KMS-11 (cell line): ENCODE measurements around the gene CCDC82.

Experiments
- H2AFZ ChIP-seq: fragments of 200-600 bp; sonication (generic); 2 replicates; pipeline ENCODE4 v1.6.1; 2016; ENCODE audit warnings: antibody characterized with exemption, mixed run types, low read depth
- H3K27ac ChIP-seq: fragments of 200-600 bp; sonication (generic); 2 replicates; pipeline ENCODE4 v1.6.1; 2016; ENCODE audit warnings: mild to moderate bottlenecking, mixed run types
- H3K27me3 ChIP-seq: fragments of 200-600 bp; sonication (generic); 2 replicates; pipeline ENCODE4 v1.6.1; 2017; ENCODE audit warnings: mild to moderate bottlenecking, low read depth, mixed run types, moderate library complexity; ENCODE audit not compliant: insufficient read depth
- H3K36me3 ChIP-seq: fragments of 200-600 bp; sonication (generic); 2 replicates; pipeline ENCODE4 v1.6.1; 2017; ENCODE audit warnings: mild to moderate bottlenecking, mixed run types; ENCODE audit not compliant: insufficient read depth
- H3K4me1 ChIP-seq: fragments of 200-600 bp; sonication (generic); 2 replicates; pipeline ENCODE4 v1.6.1; 2016; ENCODE audit warnings: mild to moderate bottlenecking, low read depth, mixed run types; ENCODE audit not compliant: poor library complexity, severe bottlenecking
- H3K4me2 ChIP-seq: fragments of 200-600 bp; sonication (generic); 2 replicates; pipeline ENCODE4 v1.7.0; 2016; ENCODE audit warnings: mild to moderate bottlenecking, mixed run types
- H3K4me3 ChIP-seq: fragments of 200-600 bp; sonication (generic); IDR thresholded peaks from 2 replicates; pipeline ENCODE4 v1.6.1; 2017; ENCODE audit warnings: low read depth, low read length, mixed read lengths; ENCODE audit not compliant: insufficient read depth
- H3K79me2 ChIP-seq: fragments of 200-600 bp; sonication (generic); 2 replicates; pipeline ENCODE4 v1.6.1; 2016; ENCODE audit warnings: low read depth, mixed run types; ENCODE audit not compliant: insufficient read depth
- H3K9ac ChIP-seq: fragments of 200-600 bp; sonication (generic); 2 replicates; pipeline ENCODE4 v1.6.1; 2016; ENCODE audit warnings: mild to moderate bottlenecking, mixed run types
- H4K20me1 ChIP-seq: fragments of 200-600 bp; sonication (generic); 2 replicates; pipeline ENCODE4 v1.6.1; 2016; ENCODE audit warnings: mild to moderate bottlenecking, mixed run types; ENCODE audit not compliant: insufficient read depth
- TF ChIP-seq, protein P1 (sequence below): fragments of 200-600 bp; sonication (generic); conservative IDR thresholded peaks from 2 replicates; pipeline ENCODE4 v1.6.1; 2017; ENCODE audit warnings: low read depth, mild to moderate bottlenecking, antibody characterized with exemption, low read length, moderate library complexity, mixed read lengths

Gene CCDC82

DNA sequence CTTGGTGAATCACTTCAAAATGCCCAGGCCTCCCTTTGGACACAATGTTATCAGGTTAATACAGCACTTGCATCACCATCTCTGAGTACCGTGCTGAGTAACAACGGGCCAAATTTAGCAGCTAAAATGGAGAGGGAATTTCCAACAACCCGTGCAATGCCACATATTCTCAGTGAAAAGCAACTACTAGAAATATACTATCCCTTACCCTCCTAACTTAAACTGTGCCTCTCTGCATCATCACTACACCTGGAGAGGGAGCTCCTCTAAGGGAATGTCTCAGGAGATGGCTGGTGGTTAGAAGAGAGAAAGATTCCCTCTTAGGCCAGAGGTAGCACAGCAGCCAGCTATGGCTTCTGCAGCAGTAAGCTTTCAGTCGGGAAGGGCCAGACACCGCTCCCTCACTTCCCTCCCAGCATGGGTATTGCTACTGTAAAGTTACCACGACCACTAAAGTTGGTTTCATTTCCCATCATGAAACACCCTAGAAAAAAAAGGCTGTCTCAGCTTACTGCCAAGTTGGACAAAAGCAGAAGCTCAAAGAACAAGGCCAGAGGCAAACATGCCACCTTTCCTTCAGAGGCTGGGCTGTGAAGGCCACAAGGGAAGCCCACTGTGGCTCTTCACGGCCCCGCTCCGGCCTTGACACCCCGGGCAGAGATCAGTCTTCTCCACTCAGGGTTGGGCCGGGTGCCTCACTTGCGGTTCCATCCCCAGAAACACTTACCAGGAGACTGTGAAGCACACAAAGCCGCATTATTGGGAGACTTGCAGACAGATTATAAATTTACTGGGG lies 50.6 kb downstream of the CCDC82 start:
- TF ChIP-seq, protein P1, sequence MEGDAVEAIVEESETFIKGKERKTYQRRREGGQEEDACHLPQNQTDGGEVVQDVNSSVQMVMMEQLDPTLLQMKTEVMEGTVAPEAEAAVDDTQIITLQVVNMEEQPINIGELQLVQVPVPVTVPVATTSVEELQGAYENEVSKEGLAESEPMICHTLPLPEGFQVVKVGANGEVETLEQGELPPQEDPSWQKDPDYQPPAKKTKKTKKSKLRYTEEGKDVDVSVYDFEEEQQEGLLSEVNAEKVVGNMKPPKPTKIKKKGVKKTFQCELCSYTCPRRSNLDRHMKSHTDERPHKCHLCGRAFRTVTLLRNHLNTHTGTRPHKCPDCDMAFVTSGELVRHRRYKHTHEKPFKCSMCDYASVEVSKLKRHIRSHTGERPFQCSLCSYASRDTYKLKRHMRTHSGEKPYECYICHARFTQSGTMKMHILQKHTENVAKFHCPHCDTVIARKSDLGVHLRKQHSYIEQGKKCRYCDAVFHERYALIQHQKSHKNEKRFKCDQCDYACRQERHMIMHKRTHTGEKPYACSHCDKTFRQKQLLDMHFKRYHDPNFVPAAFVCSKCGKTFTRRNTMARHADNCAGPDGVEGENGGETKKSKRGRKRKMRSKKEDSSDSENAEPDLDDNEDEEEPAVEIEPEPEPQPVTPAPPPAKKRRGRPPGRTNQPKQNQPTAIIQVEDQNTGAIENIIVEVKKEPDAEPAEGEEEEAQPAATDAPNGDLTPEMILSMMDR, result no peak
- no peak overlapping the region for H3K4me3 ChIP-seq
- H3K4me2 ChIP-seq, result peak overlapping the region; percentile 74
- H3K27me3 ChIP-seq, result no peaks in the 10 kb centered on the region
- no peaks in the 10 kb centered on the region for H3K79me2 ChIP-seq
- peak overlapping the region; percentile 41; the same call in 1 of the 2 replicates for H2AFZ ChIP-seq
- no peaks in the 10 kb centered on the region for H3K36me3 ChIP-seq
- peaks cover 52% of the 10 kb centered on the region for H3K4me1 ChIP-seq
- peak overlapping the region; percentile 64; the same call in 1 of the 2 replicates for H3K27ac ChIP-seq
- no peaks in the 10 kb centered on the region for H4K20me1 ChIP-seq
- peak overlapping the region; percentile 27; the same call in 1 of the 2 replicates for H3K9ac ChIP-seq

DNA sequence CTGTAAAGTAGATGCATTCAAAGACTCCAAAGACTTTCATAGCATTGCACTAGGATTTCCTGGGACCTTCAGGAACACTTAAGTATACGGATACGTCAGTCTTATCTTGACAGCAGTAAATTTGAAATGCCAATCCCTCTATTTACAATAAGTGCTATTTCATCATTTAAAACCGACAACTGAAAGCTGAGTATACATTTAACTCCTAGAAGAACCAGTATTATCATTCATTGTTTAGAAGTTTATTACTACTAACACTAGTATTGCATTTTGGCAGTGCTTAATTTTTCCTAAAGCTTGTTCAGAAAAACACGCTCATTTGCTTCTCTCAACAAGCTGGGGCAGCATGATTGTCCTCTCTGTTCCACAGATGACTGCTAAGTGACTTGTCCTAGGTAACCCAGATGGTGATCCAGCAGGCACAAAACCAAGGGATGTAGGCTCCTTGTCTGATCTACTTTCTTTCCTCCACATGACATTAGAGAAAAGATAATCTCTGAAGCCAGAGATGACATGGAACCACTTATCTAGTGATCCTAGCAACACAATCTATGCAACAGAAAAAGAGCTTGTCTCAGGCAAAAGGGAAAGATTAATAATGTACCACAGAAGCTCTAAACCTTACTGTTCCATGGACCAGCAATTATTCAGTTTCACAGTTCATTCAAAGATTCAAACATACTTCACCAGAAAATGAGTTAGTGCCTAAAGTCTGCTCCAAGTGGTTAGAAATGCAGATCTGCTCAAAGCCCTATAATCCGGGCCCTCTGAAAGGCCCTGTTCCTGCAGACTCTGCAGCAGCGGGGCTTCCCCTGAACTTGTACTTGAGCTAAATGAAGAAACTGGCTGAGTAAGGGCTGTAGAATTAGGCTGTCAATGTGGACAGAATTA lies 51.9 kb downstream of the CCDC82 start:
- no peaks in the 10 kb centered on the region for H3K79me2 ChIP-seq
- H2AFZ ChIP-seq, result 0 out of 2 replicates have a peak overlapping the region, but pooled peaks have one; percentile 3
- peak overlapping the region; percentile 64; the same call in 1 of the 2 replicates for H3K27ac ChIP-seq
- H3K27me3 ChIP-seq, result no peaks in the 10 kb centered on the region
- H4K20me1 ChIP-seq, result no peaks in the 10 kb centered on the region
- H3K4me2 ChIP-seq, result peak overlapping the region; percentile 74
- TF ChIP-seq, protein P1, result no peak
- H3K4me3 ChIP-seq, result no peak overlapping the region
- peaks cover 47% of the 10 kb centered on the region for H3K4me1 ChIP-seq
- no peaks in the 10 kb centered on the region for H3K36me3 ChIP-seq
- H3K9ac ChIP-seq, result no peak overlapping the region

- Histone ChIP-seq H3K4me1 (peaks cover 54% of the 10 kb centered on the region), H3K4me2 (no peak overlapping the region), H3K36me3 (no peaks in the 10 kb centered on the region), H3K79me2 (no peaks in the 10 kb centered on the region), H3K9ac (no peak overlapping the region), H3K27me3 (no peaks in the 10 kb centered on the region), H4K20me1 (no peaks in the 10 kb centered on the region), H2AFZ (no peak overlapping the region), H3K27ac (no peak overlapping the region), H3K4me3 (no peak overlapping the region)
- TF ChIP-seq, protein P1, result no peak
These were observed 54.3 kb downstream of the CCDC82 start for GRCh38 chr11:96335388-96335787.

- H3K9ac ChIP-seq, result no peak overlapping the region
- H2AFZ ChIP-seq, result no peak overlapping the region
- no peak overlapping the region for H3K4me2 ChIP-seq
- H3K79me2 ChIP-seq, result no peaks in the 10 kb centered on the region
- peaks cover 43% of the 10 kb centered on the region for H3K4me1 ChIP-seq
- H3K27ac ChIP-seq, result no peak overlapping the region
- no peaks in the 10 kb centered on the region for H3K36me3 ChIP-seq
- no peaks in the 10 kb centered on the region for H3K27me3 ChIP-seq
- TF ChIP-seq, protein P1, result no peak
- H4K20me1 ChIP-seq, result no peaks in the 10 kb centered on the region
- H3K4me3 ChIP-seq, result no peak overlapping the region
These were observed 55.5 kb downstream of the CCDC82 start for GRCh38 chr11:96334219-96334618.
